Keratinocyte (primary cell): ENCODE data around the gene TLR9.

Experiments
- CTCF ChIP-seq, 3 experiments: IDR thresholded peaks in 1 of 3; conservative IDR thresholded peaks in 1 of 3; optimal IDR thresholded peaks in 1 of 3; 2 replicates in 2 of 3; 3 replicates in 1 of 3; pipeline versions ENCODE3 to v1.5.1; 2011; ENCODE audit warnings: low read length in 3 of 3, mild to moderate bottlenecking in 3 of 3, moderate library complexity in 2 of 3, control low read depth in 1 of 3, inconsistent platforms in 1 of 3; ENCODE audit not compliant: insufficient read depth in 2 of 3; ENCODE audit errors: extremely low read depth in 1 of 3
- EZH2 ChIP-seq: IDR thresholded peaks from one replicate; pipeline ENCODE4 v1.6.1; 2012; ENCODE audit warnings: inconsistent platforms, mild to moderate bottlenecking, low read length, moderate library complexity

DNA sequence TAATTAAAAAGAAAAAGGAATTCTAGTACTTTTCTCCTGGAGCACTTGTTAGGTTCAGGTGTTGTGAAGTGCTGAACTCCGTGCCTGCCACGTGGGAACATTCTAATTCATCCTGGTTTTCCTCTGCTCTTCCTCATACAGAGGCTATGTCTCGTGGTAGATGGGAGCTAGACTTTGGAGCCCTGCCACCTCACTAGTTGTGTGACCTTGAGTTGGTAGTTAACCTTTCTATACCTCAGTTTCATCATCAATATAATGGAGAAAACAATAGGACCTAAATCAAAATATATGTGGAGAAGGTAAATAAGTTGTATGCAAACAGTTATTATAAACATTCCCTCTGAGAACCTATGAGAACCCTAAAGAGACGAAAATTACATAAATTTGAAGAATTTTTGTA, 16.9 kb downstream of the TLR9 start:
- TF ChIP-seq CTCF (optimal IDR thresholded peaks at IDR 0.05 in 1 of 3, IDR thresholded peaks at IDR 0.05 in 1 of 3, conservative IDR thresholded peaks at IDR 0.05 in 1 of 3; ENCODE audit: extremely low read depth in 1 of 3, insufficient read depth in 2 of 3, low read length in 3 of 3) = no peak
- TF ChIP-seq EZH2 = no peak
